K562 (cell line): ENCODE measurements around the gene PIK3C2A. TPM values are rescaled to one million over a fixed set of nuclear protein-coding genes. Genes with fewer than 3 reads are reported as not detected.

Experiments
- AFF1 ChIP-seq, 2 experiments: fragments of 450-650 bp; IDR thresholded peaks; 2 replicates each; pipeline ENCODE4 v1.6.1; 2018; ENCODE audit warnings: mild to moderate bottlenecking in 2 of 2, low read depth in 1 of 2; ENCODE audit not compliant: partially characterized antibody in 2 of 2
- CHD7 ChIP-seq: fragments of 200-600 bp; sonication (generic); IDR thresholded peaks from one replicate; pipeline ENCODE4 v1.6.1; 2012; ENCODE audit warnings: mild to moderate bottlenecking, low read depth, low read length, inconsistent platforms
- COPS2 ChIP-seq: fragments of 450-650 bp; conservative IDR thresholded peaks from 2 replicates; pipeline ENCODE4 v1.6.1; 2016; ENCODE audit warnings: mild to moderate bottlenecking, moderate library complexity
- GABPB1 ChIP-seq: sonication (generic); formaldehyde crosslinking; IDR thresholded peaks from 2 replicates; pipeline ENCODE4 v1.8.0; 2022; ENCODE audit warnings: mild to moderate bottlenecking, missing genetic modification reagents
- MBD2 ChIP-seq: sonication (generic); IDR thresholded peaks from 2 replicates; pipeline ENCODE4 v1.6.1; 2016; ENCODE audit warnings: low read depth, borderline replicate concordance
- NCOA1 ChIP-seq: fragments of 450-650 bp; IDR thresholded peaks from 2 replicates; pipeline ENCODE4 v1.6.1; 2016; ENCODE audit warnings: low read depth
- STAT5B ChIP-seq: fragments of 250-450 bp; sonication (Bioruptor Pico); IDR thresholded peaks from 2 replicates; pipeline ENCODE4 v1.8.0; 2021; ENCODE audit warnings: mild to moderate bottlenecking, inconsistent platforms
- TCFL5 ChIP-seq: fragments of 250-450 bp; sonication (Bioruptor Pico); conservative IDR thresholded peaks from 2 replicates; pipeline ENCODE4 v1.6.1; 2021; ENCODE audit warnings: mild to moderate bottlenecking, moderate library complexity, matching md5 sums
- ZNF134 ChIP-seq: fragments of 250-450 bp; sonication (Bioruptor Pico); conservative IDR thresholded peaks from 2 replicates; pipeline ENCODE4 v1.4.0; 2020
- ZNF165 ChIP-seq: fragments of 250-450 bp; sonication (Bioruptor Pico); IDR thresholded peaks from 2 replicates; pipeline ENCODE4 v1.4.0; 2020; ENCODE audit warnings: borderline replicate concordance
- polyA plus RNA-seq, 8 experiments: library from polyadenylated mRNA; depleted of rRNA in 4 of 8; stranded (reverse) in 5 of 8; unstranded in 3 of 8; fragments of >200 nt; fragmentation: Nextera tagmentation in 2 of 8; fragmentation: Illumina TruSeq in 1 of 8; extraction: Ambion mirVana in 2 of 8; extraction: Trizol in 1 of 8; gene quantifications; 2 replicates each; pipeline versions ENCODE4 v1.2.1 to v1.2.3, GENCODE V29; 2011 to 2014; ENCODE audit warnings: inconsistent platforms in 1 of 8, missing spikeins in 1 of 8
- total RNA-seq, 7 experiments: library from RNA; depleted of rRNA in 6 of 7; stranded (reverse); fragments of >200 nt in 6 of 7; fragmentation: Illumina TruSeq in 2 of 7; extraction: Trizol in 2 of 7; gene quantifications; 2 replicates each; pipeline versions ENCODE4 v1.2.1 to v1.2.3, GENCODE V29; 2011 to 2021; ENCODE audit warnings: low replicate concordance in 1 of 7
- TF ChIP-seq, protein P1 (sequence below): fragments of 450-650 bp; formaldehyde crosslinking; IDR thresholded peaks from 2 replicates; pipeline ENCODE4 v1.4.0; 2022; ENCODE audit warnings: mild to moderate bottlenecking, moderate library complexity

Gene PIK3C2A
- total and polyA plus RNA-seq, 9 of the 15 experiments (the other 6 are each of a cell fraction or from before 2014, with no cell fraction given) = 3.1 to 25.2 (median 15.6) TPM

GRCh38 chr11:17186932-17187692 lies 20.7 kb downstream of the PIK3C2A start (continued):
- TF ChIP-seq AFF1 (IDR thresholded peaks at IDR 0.05; ENCODE audit: low read depth in 1 of 2, partially characterized antibody in 2 of 2) (peak; percentile 70 to 94), TCFL5 (0 out of 2 replicates have a peak, but pooled peaks have one; percentile 30), ZNF134 (0 out of 2 replicates have a peak, but pooled peaks have one; percentile 31), GABPB1 (no peak), CHD7 (no peak), COPS2 (no peak), ZNF165 (CRISPR knock-in tag) (no peak), NCOA1 (peak; percentile 89), MBD2 (peak; percentile 46; the same call in 1 of the 2 replicates), STAT5B (no peak)
- TF ChIP-seq, protein P1, sequence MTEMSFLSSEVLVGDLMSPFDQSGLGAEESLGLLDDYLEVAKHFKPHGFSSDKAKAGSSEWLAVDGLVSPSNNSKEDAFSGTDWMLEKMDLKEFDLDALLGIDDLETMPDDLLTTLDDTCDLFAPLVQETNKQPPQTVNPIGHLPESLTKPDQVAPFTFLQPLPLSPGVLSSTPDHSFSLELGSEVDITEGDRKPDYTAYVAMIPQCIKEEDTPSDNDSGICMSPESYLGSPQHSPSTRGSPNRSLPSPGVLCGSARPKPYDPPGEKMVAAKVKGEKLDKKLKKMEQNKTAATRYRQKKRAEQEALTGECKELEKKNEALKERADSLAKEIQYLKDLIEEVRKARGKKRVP = 0 out of 2 replicates have a peak, but pooled peaks have one; percentile 65
